ENCODE results near the gene COL6A3. TPM values are rescaled to one million over a fixed set of nuclear protein-coding genes. Genes with fewer than 3 reads are reported as not detected.
A peak's percentile ranks its signal among the peaks of the same experiment; 100 is the strongest.

COL6A3 gene
- total RNA-seq, 1 donor from 2014 or later: 198 TPM

DNA sequence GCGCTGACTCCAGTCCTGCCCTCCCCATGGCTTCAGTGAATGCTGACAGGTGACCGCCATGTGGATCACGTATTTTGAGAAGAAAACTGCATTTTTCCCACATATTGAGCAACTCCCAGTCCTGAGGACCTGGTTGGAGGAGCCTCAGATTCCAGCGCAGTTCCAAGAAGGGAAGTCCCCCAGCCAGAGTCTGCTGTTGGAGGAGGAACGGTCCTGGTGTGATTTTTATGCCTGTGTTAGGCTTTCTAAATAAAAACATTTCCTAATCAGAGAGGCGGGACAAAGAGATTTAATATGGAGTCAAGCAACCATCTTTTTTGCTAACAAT lies 32.3 kb upstream of the COL6A3 start:
- intact Hi-C loops (cut with DNase I): no loop called here
- DNase-seq (ENCODE audit: low spot score) (no peak), ATAC-seq (no peak)

DNA sequence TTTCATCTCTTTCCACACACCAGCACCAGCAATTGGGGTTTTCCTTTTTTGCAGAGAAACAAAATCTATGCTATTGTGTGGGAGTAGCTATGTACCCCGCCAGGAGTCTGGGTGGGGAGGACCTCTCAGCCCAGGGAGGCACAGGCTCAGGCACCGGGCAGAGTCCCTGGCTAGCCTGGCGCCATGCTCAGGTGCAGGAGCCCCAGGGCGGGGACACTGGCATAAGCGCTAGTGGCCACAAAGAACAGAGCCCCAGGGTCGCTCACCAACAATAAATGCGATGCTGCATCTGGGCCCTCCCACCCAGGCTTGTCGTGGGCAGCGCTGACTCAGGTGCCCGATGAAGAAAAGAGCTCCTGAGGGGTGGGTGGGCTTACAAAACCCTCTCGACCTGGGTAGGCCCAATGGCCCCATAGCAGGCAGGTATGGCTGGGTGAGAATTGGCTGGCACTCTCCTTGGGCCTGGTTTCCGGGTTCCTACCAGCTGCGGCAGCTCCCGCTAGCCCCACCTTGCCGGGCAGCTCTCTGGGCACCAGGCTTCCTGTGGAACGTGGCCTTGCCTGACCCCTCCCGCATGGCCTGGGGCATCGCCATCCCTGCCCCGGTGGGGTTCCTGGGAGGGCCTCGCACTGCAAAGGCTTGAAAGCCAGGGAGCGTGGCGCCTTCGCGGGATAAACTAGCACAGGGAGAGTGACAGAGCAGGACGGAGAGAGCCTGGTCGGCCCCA lies 31.8 kb upstream of the COL6A3 start:
- intact Hi-C loops (cut with DNase I): no loop called here
- ATAC-seq (no peak), DNase-seq (ENCODE audit: low spot score) (no peak)

DNA sequence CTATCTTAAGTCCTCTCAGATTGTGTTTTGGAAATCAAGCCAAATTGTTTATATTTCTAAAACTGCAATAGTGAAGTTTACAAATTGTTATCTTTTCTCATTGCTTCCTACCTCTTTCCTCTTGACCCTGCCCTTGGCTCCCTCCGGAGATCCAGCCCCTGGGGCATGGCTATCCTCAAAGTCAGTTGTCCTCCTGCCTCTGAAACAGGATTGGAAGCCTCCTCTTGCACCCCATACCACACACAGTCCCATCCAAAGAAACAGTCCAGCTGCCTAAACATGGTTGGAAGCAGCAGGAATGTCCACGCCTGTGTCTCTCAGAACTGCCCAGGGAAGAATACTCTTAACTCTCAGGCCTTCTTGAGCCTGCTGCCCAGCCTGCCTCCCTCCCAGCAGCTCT lies 30.1 kb upstream of the COL6A3 start:
- no peak for DNase-seq (ENCODE audit: low spot score)
- ATAC-seq: no peak
- intact Hi-C loops (cut with DNase I): no loop called here

DNA sequence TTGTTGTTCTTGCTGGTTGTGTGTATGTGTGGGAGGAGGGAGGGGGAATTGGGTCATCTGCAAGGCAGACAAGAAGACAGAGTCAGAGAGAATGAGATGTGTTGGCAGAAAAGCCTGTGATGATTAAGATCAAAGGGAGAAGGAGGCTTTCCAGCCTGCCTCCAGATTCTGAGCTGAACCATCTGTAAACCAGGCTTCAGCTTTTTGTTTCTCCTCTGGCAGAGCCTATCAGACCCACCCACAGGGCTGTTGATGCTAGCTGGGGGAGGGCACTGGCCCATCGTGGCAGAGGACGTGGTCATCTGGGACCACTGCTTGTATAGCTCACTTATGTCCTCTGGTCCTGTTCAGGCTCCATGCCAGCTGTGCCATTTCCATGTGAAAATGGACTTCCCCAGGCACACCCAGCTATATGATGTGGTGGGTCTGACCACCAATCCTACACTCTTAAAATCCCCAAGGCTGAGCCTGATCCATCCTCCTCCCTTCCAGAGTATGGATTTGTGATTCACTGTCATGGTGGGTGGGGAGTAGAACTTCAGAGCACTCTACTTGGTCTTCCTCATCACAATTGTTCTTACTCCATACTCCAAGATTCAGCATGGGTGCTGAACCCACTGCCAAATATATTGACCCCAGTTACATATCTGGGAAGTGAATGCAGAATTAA lies 27.8 kb upstream of the COL6A3 start:
- peak; percentile 33 for ATAC-seq
- DNase-seq (ENCODE audit: low spot score): no peak
- intact Hi-C loops (cut with DNase I): no loop called here

DNA sequence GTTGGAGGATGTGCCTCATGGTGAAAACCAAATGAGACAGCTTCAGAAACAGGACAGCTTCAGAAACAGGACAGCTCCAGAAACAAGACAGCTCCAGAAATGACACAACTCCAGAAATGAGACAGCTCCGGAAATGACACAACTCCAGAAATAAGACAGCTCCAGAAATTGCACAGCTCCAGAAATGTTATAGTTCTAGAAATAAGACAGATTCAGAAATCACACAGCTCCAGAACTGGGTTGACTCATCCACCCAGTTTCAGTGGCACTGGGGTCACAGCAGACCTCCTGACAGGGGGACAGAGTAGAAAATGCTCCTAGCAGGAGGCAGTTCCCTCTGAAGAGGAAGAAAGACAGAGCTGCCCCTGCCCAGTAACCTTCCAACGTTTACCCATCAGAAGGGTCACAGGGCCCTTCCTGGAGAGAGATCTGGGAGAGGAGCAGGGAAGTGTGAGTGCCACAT lies 26.9 kb upstream of the COL6A3 start:
- no peak for DNase-seq (ENCODE audit: low spot score)
- no peak for ATAC-seq
- intact Hi-C loops (cut with DNase I): no loop called here

- intact Hi-C loops (cut with DNase I): no loop called here
- DNase-seq (ENCODE audit: low spot score) (no peak), ATAC-seq (no peak)
Observed at GRCh38 chr2:237438080-237438940, 24.3 kb upstream of the COL6A3 start.

DNA sequence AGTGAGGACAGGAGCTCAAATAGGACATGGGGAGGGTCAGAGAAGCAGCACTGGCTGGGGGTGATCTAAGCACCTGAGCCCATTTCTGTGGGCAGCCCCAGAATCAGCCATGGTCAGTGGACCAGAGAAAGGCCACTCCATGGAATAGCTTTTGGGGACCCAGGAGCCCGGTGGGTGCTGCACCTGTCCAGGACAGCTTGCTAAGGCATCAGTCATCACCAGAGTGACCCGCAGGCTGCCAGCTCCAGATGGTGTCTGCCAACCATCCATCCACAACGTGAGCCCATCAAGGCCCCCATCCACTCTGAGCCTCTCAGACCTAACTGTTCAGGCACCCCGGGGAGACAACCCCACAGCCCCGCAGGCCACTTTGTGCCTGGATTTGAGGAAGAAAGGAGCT lies 23.6 kb upstream of the COL6A3 start:
- intact Hi-C loops (cut with DNase I): no loop called here
- ATAC-seq: no peak
- no peak for DNase-seq (ENCODE audit: low spot score)

DNA sequence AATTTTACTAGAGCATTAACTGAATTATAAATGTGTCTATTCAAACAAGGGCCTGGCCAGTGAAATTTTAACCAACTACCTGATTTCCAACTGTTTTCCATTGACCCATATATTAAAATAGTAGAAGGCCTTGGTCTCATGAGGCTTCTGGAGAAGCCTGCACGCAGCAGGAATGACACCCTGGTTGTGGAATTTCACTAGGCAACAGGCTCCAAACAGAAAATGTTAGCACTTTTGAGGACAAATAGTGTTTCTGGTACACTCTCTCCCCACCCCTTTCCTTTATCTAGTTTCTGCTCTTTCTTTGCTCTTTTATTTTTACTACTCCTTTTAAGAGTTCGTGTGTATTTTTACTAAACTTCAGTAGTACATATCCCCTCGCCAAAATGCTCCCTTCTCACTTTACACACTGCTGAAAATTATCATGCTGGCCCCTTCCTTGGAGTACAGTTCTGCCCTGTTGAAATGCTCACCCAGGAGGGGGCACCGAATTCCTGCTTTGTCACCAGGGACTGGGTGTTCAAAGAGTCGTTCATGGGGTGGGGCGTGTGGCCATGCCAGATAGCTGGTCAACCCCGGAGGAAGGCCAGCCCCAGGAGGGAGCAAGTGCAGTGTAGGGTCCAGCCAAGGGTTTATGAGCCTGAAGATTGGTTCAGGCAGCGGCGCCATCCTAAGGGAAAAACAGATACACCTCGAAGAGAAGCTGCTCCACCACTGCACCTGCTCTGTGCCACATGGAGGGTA lies 22.1 kb upstream of the COL6A3 start:
- no peak for DNase-seq (ENCODE audit: low spot score)
- ATAC-seq: peak; percentile 94
- intact Hi-C loops (cut with DNase I): no loop called here

- ATAC-seq: peak; percentile 9
- intact Hi-C loops (cut with DNase I): no loop called here
- DNase-seq (ENCODE audit: low spot score): no peak
Observed at GRCh38 chr2:237434866-237435311, 20.9 kb upstream of the COL6A3 start.

DNA sequence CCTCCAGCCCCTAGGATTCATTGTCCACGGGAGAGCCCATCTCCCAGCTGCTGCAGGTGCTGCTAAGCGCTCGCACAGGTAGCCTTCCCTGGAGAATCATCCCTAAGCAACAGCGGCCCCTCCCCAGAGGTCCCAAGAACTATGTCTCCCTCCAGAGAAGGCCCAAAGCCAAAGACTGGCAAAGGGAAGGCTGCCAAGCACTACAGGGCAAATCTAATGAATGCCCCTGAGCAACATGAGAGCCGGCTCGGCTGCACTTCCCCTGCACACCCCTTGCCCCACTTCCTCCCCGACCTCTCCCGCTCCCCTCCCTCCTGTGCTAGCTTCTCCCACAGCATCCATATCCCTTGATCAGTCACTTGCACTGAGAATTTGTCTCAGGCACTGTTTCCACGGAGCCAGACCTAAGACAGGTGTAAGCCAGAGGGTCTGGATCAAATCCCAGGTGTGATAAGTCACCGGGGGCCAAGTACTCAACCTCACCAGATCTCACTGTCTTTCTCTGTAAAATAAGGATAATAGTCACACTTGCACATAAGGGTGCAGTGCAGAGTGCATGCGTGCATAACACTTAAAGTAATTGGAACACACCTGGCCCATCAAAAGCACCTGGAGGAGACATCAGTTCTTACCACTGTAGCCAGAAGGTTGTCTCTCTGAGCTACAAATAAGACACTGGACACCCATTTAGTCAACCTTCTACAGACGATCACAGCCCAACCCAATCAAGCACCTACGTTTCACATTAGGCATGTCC lies 20.1 kb upstream of the COL6A3 start:
- no peak for ATAC-seq
- no peak for DNase-seq (ENCODE audit: low spot score)
- intact Hi-C loops (cut with DNase I): no loop called here

DNA sequence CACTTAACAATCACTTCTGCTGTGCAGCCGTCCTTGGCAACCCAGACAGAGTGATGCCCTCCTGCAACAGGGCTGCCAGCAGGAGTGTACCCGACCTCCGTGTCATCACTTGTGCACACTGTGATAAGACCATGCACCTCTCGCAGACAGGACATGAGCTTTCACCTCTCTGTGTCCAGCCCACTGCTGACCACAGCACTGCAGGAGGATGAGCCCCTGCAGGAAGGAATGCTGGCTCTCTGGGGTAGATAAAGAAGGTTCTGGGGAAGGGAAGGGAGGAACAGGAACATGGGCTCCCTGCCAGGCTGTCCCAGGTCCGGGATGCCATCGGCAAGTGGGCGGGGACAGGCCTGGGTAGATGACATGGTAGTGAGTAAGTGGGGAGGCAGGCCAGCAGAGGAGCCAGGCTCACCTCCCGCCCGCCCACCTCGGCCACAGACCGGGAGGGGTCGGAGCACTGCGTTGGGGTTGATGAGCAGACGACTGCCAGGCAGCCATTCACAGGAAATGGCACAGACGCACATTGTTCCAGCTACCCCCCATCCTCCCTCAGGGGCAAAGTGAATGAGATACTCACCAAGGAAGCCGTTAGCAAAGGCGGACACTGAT lies 18.6 kb upstream of the COL6A3 start:
- intact Hi-C loops (cut with DNase I): no loop called here
- ATAC-seq: no peak
- DNase-seq (ENCODE audit: low spot score): no peak

- intact Hi-C loops (cut with DNase I): no loop called here
- DNase-seq (ENCODE audit: low spot score): no peak
- no peak for ATAC-seq
Observed at GRCh38 chr2:237431837-237432236, 17.9 kb upstream of the COL6A3 start.

- DNase-seq (ENCODE audit: low spot score) (no peak), ATAC-seq (no peak)
- intact Hi-C loops (cut with DNase I): no loop called here
Observed at GRCh38 chr2:237431372-237431771, 17.4 kb upstream of the COL6A3 start.

DNA sequence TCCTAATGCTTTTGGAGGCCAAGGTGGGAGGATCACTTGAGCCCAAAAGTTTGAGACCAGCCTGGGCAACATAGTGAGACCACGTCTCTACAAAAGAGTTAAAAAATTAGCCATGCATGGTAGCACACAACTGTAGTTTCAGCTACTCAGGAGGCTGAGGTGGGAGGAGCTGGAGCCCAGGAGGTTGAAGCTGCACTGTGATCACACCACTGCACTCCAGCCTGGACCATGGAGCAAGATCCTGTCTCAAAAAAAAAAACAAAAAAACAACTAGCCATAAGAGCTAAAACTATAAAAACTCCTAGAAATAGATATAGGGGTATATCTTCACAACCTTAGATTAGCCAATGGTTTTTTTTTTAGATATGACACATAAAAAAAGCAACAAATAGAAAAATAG lies 16.9 kb upstream of the COL6A3 start:
- DNase-seq (ENCODE audit: low spot score) (no peak), ATAC-seq (no peak)
- intact Hi-C loops (cut with DNase I): no loop called here

DNA sequence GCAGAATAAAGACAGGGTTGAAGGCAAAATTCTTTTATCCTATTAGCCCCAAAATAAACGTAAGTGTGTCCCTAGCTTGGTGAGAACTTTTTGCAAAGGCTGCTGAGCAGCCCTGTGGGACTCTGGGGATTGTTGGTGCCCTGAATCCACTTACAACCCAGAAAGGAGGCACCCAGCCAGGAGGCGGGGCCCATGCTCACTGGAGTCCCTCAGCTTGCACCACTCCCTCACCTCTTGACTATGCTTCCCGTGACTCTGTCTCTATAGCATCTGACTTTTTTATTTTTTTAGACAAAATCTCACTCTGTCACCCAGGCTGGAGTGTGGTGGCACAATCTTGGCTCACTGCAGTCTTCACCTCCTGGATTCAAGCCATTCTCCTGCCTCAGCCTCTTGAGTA lies 15.8 kb upstream of the COL6A3 start:
- intact Hi-C loops (cut with DNase I): no loop called here
- no peak for DNase-seq (ENCODE audit: low spot score)
- no peak for ATAC-seq

GRCh38 chr2:237427769-237428506 lies 14.0 kb upstream of the COL6A3 start:
- no peak for DNase-seq (ENCODE audit: low spot score)
- ATAC-seq: no peak
- intact Hi-C loops (cut with DNase I): no loop called here

DNA sequence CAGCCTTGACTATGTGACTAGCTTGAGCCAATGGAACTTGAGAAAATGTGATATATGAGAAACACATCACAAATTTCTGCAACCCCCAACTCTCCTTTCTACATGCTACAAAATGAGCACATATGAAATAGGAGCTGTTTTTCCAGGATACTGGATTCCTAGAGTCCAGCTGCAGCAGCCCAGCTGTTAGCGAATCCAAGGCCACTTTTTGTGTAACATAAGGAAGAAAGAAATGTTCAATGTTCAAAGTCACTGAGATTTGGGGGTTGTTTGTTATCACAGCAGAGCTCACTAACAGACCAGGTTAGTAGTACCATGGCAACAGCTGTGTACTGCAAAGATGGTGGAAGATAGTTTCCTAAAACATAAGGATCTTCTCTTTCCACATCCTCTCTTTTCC lies 12.6 kb upstream of the COL6A3 start:
- intact Hi-C loops (cut with DNase I): no loop called here
- no peak for DNase-seq (ENCODE audit: low spot score)
- ATAC-seq: no peak

DNA sequence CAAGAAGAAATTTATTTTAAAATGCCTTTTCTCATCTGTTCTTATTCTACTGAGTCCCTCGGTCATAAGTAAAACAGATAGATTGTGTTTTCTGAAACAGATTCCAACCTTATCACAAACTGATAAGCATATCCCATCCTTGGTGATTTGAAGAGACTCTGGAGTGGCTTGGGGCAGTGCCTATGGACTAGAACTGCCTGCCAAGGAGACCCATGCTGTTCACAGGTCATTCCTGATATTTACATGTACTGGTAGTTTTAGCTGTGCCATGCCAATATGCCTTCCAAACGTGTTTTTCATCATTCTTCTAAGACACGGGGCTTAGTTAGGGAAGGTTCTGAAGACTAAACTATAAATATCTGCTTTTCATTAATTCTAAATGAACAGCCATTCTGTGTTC lies 11.4 kb upstream of the COL6A3 start:
- DNase-seq (ENCODE audit: low spot score): no peak
- intact Hi-C loops (cut with DNase I): no loop called here
- no peak for ATAC-seq

Measured in sciatic nerve (tissue), 2 donors.